ENCODE results near the gene NCOA4.
"Not testable (repeated sequence)": the region's sequence is repeated elsewhere in the genome, so short reads cannot be mapped to it uniquely, and the experiment has no call there.

Gene NCOA4

DNA sequence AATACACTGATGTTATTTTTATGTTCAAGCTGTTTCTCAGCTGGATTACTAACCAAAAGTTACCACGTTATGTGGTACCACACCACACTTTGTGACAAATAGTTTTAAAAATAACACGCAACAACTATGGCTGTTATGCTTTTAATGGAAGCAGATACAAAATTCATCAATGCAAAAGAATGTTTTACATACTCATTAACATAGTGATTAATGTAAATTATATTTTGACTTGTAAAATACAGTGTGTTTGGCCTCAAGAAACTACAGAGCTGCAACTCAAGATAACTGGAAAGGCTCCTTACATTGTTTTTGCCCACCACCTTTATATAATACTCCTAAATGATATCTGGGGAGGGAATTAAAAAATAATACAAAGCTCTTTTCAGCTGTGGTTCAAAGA is 25.5 kb downstream of the NCOA4 start:
- H3K27ac ChIP-seq = no peak overlapping the region
- TF ChIP-seq, protein P1, sequence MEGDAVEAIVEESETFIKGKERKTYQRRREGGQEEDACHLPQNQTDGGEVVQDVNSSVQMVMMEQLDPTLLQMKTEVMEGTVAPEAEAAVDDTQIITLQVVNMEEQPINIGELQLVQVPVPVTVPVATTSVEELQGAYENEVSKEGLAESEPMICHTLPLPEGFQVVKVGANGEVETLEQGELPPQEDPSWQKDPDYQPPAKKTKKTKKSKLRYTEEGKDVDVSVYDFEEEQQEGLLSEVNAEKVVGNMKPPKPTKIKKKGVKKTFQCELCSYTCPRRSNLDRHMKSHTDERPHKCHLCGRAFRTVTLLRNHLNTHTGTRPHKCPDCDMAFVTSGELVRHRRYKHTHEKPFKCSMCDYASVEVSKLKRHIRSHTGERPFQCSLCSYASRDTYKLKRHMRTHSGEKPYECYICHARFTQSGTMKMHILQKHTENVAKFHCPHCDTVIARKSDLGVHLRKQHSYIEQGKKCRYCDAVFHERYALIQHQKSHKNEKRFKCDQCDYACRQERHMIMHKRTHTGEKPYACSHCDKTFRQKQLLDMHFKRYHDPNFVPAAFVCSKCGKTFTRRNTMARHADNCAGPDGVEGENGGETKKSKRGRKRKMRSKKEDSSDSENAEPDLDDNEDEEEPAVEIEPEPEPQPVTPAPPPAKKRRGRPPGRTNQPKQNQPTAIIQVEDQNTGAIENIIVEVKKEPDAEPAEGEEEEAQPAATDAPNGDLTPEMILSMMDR (IDR thresholded peaks at IDR 0.05; ENCODE audit: low read depth, low read length, missing control alignments) = no peak
- DNase-seq = no peak
- no peak overlapping the region for H3K4me3 ChIP-seq (ENCODE audit: low read depth, low read length)
- peaks cover 63% of the 10 kb centered on the region for H3K36me3 ChIP-seq (replicated peaks)
- in situ Hi-C loops (cut with HindIII; ENCODE audit: low pct_ligation_motif_present, low sequenced_read_pairs) = no loop called here
- H3K27me3 ChIP-seq (replicated peaks) = no peaks in the 10 kb centered on the region

DNA sequence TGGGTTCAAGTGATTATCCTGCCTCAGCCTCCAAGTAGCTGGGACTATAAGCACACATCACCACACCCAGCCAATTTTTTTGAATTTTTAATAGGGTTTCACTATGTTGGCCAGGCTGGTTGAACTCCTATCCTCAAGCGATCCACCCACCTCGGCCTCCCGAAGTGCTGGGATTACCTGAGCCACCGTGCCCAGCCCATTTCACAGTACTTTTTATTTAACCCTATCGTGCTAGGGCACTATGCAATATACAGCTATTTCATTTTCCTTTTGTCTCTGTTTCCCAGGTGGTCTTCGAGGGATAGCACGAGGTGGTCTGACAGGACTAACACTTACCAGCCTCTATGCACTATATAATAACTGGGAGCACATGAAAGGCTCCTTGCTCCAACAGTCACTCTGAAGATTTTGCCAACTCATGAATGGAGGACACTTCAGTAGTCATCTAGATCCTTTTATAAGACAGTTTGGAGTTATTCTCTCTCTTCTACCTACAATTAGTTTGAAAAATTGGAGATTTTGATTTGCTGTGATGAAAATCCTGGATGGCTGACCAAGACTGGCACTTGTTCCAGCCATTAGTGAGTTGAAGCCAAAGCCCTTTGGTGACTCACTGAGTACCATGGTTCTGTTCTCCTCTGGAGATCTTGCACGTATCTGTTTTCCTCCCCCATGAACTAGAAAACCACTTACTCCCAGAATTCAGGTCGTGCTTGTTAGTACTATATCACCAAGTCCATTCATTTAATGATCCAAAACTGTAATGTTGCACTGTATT is 27.3 kb downstream of the NCOA4 start:
- DNase-seq = no peak
- Histone ChIP-seq H3K27me3 (replicated peaks) (no peaks in the 10 kb centered on the region), H3K4me3 (ENCODE audit: low read depth, low read length) (no peak overlapping the region), H3K36me3 (replicated peaks) (peaks cover 57% of the 10 kb centered on the region), H3K27ac (no peak overlapping the region)
- TF ChIP-seq, protein P1 (IDR thresholded peaks at IDR 0.05; ENCODE audit: low read depth, low read length, missing control alignments) = no peak
- in situ Hi-C loops (cut with HindIII; ENCODE audit: low pct_ligation_motif_present, low sequenced_read_pairs) = no loop called here

DNA sequence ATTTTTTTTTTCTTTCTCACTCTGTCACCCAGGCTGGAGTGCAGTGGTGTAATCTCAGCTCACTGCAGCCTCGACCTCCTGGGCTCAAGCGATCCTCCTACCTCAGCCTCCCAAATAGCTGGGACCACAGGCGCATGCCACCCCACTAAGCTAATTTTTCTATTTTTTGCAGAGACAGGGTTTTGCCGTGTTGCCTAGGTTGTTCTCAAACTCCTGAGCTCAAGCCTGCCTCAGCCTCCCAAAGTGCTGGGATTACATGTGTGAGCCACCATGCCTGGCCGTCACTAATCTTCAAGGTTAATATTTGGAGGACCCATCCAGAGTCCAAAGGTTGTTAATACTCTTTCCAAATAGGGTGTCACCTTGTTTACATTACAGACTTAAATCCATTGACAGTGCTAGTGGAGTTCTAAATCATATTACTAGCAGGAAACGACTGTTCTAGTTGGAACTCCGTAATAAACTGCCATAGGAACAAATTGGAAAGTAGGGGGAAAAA is 28.2 kb downstream of the NCOA4 start:
- in situ Hi-C loops (cut with HindIII; ENCODE audit: low pct_ligation_motif_present, low sequenced_read_pairs); DNase-seq; H3K27me3 ChIP-seq (replicated peaks); H3K4me3 ChIP-seq (ENCODE audit: low read depth, low read length); H3K27ac ChIP-seq: not testable (repeated sequence)
- peaks cover 50% of the 10 kb centered on the region for H3K36me3 ChIP-seq (replicated peaks)

DNA sequence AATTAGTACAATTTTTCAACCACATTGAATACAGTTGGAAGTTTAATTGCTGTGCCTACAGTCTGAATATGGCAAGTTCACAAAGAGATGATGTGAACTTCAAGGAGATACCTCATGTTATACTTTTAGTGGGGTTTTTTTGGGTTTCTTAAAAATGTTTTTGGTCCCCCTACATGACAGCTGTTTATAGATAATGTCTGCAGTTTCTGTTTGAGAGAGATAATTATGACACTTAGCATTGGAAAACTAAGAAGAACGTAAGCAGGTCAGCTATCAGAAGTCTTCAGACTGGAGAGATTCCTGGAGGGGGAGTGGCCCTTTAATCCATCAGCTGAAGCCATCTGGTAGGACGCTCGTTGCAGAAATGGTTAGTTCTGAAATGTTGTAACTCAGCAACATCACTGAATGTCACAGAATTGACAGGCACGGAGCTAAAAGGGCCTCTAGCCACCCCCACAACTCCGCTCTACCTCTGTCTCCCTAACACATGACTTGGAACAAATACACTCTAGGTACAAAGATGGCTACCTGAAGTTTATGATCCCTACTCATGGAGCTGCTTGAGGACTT is 29.2 kb downstream of the NCOA4 start:
- H3K36me3 ChIP-seq (replicated peaks) = peaks cover 48% of the 10 kb centered on the region
- no peak for DNase-seq
- TF ChIP-seq, protein P1 (IDR thresholded peaks at IDR 0.05; ENCODE audit: low read depth, low read length, missing control alignments) = no peak
- in situ Hi-C loops (cut with HindIII; ENCODE audit: low pct_ligation_motif_present, low sequenced_read_pairs) = no loop called here
- H3K4me3 ChIP-seq (ENCODE audit: low read depth, low read length) = no peak overlapping the region
- no peak overlapping the region for H3K27ac ChIP-seq
- H3K27me3 ChIP-seq (replicated peaks) = no peaks in the 10 kb centered on the region

DNA sequence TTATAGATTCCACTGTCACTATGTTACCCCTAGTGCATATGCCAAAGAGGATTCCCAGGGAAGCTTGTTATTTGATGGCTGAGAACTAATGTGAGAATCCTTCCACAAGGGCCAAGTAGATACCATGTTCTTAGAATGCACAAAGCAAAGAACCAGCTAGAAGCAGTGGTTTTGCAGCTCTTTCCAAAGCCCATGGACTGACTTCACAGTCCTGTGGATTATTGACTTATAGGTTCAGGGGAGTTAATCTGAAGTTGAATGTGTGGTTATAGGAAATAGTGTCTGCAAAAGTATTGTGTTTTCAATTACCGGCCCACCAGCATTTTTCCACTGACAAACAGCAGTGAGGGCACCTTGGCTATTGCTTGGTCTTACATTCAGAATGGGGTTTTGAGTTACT is 29.9 kb downstream of the NCOA4 start:
- no peaks in the 10 kb centered on the region for H3K27me3 ChIP-seq (replicated peaks)
- H3K27ac ChIP-seq = no peak overlapping the region
- peaks cover 43% of the 10 kb centered on the region for H3K36me3 ChIP-seq (replicated peaks)
- in situ Hi-C loops (cut with HindIII; ENCODE audit: low pct_ligation_motif_present, low sequenced_read_pairs) = no loop called here
- TF ChIP-seq, protein P1 (IDR thresholded peaks at IDR 0.05; ENCODE audit: low read depth, low read length, missing control alignments) = no peak
- no peak overlapping the region for H3K4me3 ChIP-seq (ENCODE audit: low read depth, low read length)
- no peak for DNase-seq

DNA sequence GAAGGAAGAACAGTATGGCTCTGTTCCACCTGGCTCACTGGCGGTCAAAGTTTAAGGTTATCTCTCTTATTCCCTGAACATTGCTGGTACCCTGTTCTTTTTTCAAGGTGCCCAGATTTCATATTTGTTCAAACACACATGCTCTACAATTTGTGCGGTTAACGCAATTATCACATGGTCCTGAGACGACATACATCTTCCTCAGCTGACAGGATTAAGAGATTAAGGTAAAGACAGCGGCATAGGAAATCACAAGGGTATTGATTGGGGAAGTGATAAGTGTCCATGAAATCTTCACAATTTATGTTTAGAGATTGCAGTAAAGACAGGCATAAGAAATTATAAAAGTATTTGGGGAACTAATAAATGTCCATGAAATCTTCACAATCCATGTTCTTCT is 30.5 kb downstream of the NCOA4 start:
- peaks cover 37% of the 10 kb centered on the region for H3K36me3 ChIP-seq (replicated peaks)
- DNase-seq; in situ Hi-C loops (cut with HindIII; ENCODE audit: low pct_ligation_motif_present, low sequenced_read_pairs): not testable (repeated sequence)

More for the DNA sequence above, 30.5 kb downstream of the NCOA4 start:
- not testable (repeated sequence) for H3K27ac ChIP-seq; H3K27me3 ChIP-seq (replicated peaks); H3K4me3 ChIP-seq (ENCODE audit: low read depth, low read length)

Measured in brain microvascular endothelial cell (primary cell).